HEK293 (cell line): ENCODE data around the gene REC114.

Experiments used
- BCL11B ChIP-seq: fragments of 450-650 bp; formaldehyde crosslinking; IDR thresholded peaks from 2 replicates; pipeline ENCODE4 v1.5.1; 2016; ENCODE audit warnings: low read depth, missing biosample characterization, missing genetic modification characterization
- ELK4 ChIP-seq: IDR thresholded peaks from 2 replicates; pipeline ENCODE4 v1.6.1; 2011; ENCODE audit warnings: mild to moderate bottlenecking, low read depth, low read length, borderline replicate concordance
- MYNN ChIP-seq: fragments of 450-650 bp; formaldehyde crosslinking; IDR thresholded peaks from 2 replicates; pipeline ENCODE4 v1.5.1; 2016; ENCODE audit warnings: missing biosample characterization, missing genetic modification characterization, borderline replicate concordance
- SETDB1 ChIP-seq: IDR thresholded peaks from one replicate; pipeline ENCODE4 v1.6.1; 2017; ENCODE audit warnings: mild to moderate bottlenecking, low read length, moderate library complexity, mixed read lengths; ENCODE audit not compliant: insufficient read length
- ZNF174 ChIP-seq: fragments of 450-650 bp; formaldehyde crosslinking; IDR thresholded peaks from 2 replicates; pipeline ENCODE4 v1.5.0; 2017; ENCODE audit warnings: missing biosample characterization, mild to moderate bottlenecking, missing genetic modification characterization
- ZNF324 ChIP-seq: fragments of 450-650 bp; formaldehyde crosslinking; IDR thresholded peaks from 2 replicates; pipeline ENCODE4 v1.5.1; 2016; ENCODE audit warnings: missing biosample characterization, missing genetic modification characterization
- ZNF596 ChIP-seq: fragments of 450-650 bp; IDR thresholded peaks from 2 replicates; pipeline ENCODE4 v1.5.0; 2018; ENCODE audit warnings: missing biosample characterization, mild to moderate bottlenecking, missing genetic modification characterization, moderate library complexity
- TF ChIP-seq, protein P1 (sequence below): fragments of 450-650 bp; formaldehyde crosslinking; IDR thresholded peaks from 2 replicates; pipeline ENCODE4 v1.5.1; 2016; ENCODE audit warnings: missing biosample characterization, missing genetic modification characterization
- TF ChIP-seq, protein P2 (sequence below): fragments of 450-650 bp; formaldehyde crosslinking; IDR thresholded peaks from 2 replicates; pipeline ENCODE4 v1.5.1; 2016; ENCODE audit warnings: missing biosample characterization, missing genetic modification characterization, borderline replicate concordance

DNA sequence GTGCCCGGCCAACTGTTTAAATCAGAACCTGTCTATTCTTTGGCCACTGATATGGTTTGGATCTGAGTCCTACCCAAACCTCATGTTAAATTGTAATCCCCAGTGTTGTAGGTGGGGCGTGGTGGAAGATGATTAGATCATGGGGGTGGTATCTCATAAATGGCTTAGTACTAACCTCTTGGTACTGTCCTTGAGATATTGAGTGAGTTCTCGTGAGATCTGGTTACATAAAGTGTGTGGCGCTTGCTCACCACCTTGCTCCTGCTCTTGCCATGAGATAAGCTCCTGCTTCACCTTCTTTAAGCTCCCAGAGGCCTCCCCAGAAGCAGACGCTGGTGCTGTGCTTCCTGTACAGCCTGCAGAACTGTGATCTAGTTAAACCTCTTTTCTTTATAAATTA lies 42.4 kb downstream of the REC114 start:
- TF ChIP-seq, protein P1, sequence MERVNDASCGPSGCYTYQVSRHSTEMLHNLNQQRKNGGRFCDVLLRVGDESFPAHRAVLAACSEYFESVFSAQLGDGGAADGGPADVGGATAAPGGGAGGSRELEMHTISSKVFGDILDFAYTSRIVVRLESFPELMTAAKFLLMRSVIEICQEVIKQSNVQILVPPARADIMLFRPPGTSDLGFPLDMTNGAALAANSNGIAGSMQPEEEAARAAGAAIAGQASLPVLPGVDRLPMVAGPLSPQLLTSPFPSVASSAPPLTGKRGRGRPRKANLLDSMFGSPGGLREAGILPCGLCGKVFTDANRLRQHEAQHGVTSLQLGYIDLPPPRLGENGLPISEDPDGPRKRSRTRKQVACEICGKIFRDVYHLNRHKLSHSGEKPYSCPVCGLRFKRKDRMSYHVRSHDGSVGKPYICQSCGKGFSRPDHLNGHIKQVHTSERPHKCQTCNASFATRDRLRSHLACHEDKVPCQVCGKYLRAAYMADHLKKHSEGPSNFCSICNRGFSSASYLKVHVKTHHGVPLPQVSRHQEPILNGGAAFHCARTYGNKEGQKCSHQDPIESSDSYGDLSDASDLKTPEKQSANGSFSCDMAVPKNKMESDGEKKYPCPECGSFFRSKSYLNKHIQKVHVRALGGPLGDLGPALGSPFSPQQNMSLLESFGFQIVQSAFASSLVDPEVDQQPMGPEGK (tag by site-specific recombination) = no peak
- no peak for TF ChIP-seq SETDB1
- no peak for TF ChIP-seq ZNF174 (tag by site-specific recombination)
- TF ChIP-seq ELK4 = no peak
- TF ChIP-seq, protein P2, sequence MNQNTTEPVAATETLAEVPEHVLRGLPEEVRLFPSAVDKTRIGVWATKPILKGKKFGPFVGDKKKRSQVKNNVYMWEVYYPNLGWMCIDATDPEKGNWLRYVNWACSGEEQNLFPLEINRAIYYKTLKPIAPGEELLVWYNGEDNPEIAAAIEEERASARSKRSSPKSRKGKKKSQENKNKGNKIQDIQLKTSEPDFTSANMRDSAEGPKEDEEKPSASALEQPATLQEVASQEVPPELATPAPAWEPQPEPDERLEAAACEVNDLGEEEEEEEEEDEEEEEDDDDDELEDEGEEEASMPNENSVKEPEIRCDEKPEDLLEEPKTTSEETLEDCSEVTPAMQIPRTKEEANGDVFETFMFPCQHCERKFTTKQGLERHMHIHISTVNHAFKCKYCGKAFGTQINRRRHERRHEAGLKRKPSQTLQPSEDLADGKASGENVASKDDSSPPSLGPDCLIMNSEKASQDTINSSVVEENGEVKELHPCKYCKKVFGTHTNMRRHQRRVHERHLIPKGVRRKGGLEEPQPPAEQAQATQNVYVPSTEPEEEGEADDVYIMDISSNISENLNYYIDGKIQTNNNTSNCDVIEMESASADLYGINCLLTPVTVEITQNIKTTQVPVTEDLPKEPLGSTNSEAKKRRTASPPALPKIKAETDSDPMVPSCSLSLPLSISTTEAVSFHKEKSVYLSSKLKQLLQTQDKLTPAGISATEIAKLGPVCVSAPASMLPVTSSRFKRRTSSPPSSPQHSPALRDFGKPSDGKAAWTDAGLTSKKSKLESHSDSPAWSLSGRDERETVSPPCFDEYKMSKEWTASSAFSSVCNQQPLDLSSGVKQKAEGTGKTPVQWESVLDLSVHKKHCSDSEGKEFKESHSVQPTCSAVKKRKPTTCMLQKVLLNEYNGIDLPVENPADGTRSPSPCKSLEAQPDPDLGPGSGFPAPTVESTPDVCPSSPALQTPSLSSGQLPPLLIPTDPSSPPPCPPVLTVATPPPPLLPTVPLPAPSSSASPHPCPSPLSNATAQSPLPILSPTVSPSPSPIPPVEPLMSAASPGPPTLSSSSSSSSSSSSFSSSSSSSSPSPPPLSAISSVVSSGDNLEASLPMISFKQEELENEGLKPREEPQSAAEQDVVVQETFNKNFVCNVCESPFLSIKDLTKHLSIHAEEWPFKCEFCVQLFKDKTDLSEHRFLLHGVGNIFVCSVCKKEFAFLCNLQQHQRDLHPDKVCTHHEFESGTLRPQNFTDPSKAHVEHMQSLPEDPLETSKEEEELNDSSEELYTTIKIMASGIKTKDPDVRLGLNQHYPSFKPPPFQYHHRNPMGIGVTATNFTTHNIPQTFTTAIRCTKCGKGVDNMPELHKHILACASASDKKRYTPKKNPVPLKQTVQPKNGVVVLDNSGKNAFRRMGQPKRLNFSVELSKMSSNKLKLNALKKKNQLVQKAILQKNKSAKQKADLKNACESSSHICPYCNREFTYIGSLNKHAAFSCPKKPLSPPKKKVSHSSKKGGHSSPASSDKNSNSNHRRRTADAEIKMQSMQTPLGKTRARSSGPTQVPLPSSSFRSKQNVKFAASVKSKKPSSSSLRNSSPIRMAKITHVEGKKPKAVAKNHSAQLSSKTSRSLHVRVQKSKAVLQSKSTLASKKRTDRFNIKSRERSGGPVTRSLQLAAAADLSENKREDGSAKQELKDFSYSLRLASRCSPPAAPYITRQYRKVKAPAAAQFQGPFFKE (tag by site-specific recombination) = no peak
- TF ChIP-seq ZNF596 (tag by site-specific recombination) = no peak
- no peak for TF ChIP-seq MYNN (tag by site-specific recombination)
- TF ChIP-seq BCL11B (tag by site-specific recombination) = no peak
- TF ChIP-seq ZNF324 (tag by site-specific recombination) = no peak
